MCF 10A (cell line): ENCODE results near the gene GJD2. TPM values are rescaled to one million over a fixed set of nuclear protein-coding genes. Genes with fewer than 3 reads are reported as not detected.

Source experiments
- BruUV-seq: library from RNA; stranded (reverse); fragments of 400-500 nt; replicated peaks from 2 replicates; lab custom pipeline; 2021; lab: Mats Ljungman, UMichigan
- CTCF ChIA-PET: fragments of 300-600 bp; sonication (Branson Sonifier 250); formaldehyde crosslinking; extraction: SDS; loops from one replicate; lab custom pipeline; 2021; ENCODE audit warnings: antibody characterized with exemption, inconsistent platforms; lab: Yijun Ruan, JAX
- POLR2A ChIA-PET: fragments of 300-600, 350-650 bp; sonication (Branson Sonifier 250); formaldehyde crosslinking; extraction: SDS; loops from one replicate; lab custom pipeline; 2020; ENCODE audit warnings: antibody characterized with exemption, inconsistent platforms; lab: Yijun Ruan, JAX
- DNase-seq: peaks from one replicate; pipeline ENCODE4 v3.0.0-alpha.2; 2018; ENCODE audit not compliant: unreplicated experiment
- H3K27ac Mint-ChIP-seq: one replicate; pipeline ENCODE4 v1.8.0; 2022; ENCODE audit warnings: mild to moderate bottlenecking, low read depth, mixed read lengths; ENCODE audit not compliant: unreplicated experiment
- H3K27me3 Mint-ChIP-seq: one replicate; pipeline ENCODE4 v1.8.0; 2022; ENCODE audit warnings: mixed read lengths; ENCODE audit not compliant: insufficient read depth, unreplicated experiment
- H3K36me3 Mint-ChIP-seq: one replicate; pipeline ENCODE4 v1.8.0; 2022; ENCODE audit warnings: mild to moderate bottlenecking, moderate library complexity, mixed read lengths; ENCODE audit not compliant: insufficient read depth, unreplicated experiment
- H3K4me1 Mint-ChIP-seq: one replicate; pipeline ENCODE4 v1.8.0; 2022; ENCODE audit warnings: mixed read lengths; ENCODE audit not compliant: insufficient read depth, unreplicated experiment
- H3K4me3 Mint-ChIP-seq: one replicate; pipeline ENCODE4 v1.8.0; 2022; ENCODE audit warnings: mild to moderate bottlenecking, moderate library complexity, mixed read lengths; ENCODE audit not compliant: unreplicated experiment
- H3K9me3 Mint-ChIP-seq: one replicate; pipeline ENCODE4 v1.8.0; 2022; ENCODE audit warnings: mixed read lengths; ENCODE audit not compliant: unreplicated experiment
- intact Hi-C: fragments of 100-400 bp; cut with micrococcal nuclease; formaldehyde crosslinking; loops from 2 replicates; pipeline ENCODE4 v1.14.1; 2022
- total RNA-seq: library from RNA; stranded (reverse); gene quantifications from 2 replicates; pipeline ENCODE4 v1.2.3, GENCODE V29; 2022
- TF ChIP-seq, protein P1 (sequence below): fragments of 200-600 bp; IDR thresholded peaks from one replicate; pipeline ENCODE4 v1.8.0; 2022; ENCODE audit warnings: antibody characterized with exemption, mild to moderate bottlenecking; ENCODE audit not compliant: unreplicated experiment

GJD2 gene
- total RNA-seq, 1 experiment from 2014 or later: not detected

GRCh38 chr15:34759992-34760391 lies 5.2 kb upstream of the GJD2 start:
- intact Hi-C loops: no loop called here
- CTCF ChIA-PET: interaction anchor here (0.8 kb wide), 1 partner anchor 24 kb away, joined by 3 read pairs; no protein-coding TSS in a partner anchor

GRCh38 chr15:34759347-34759746 lies 4.5 kb upstream of the GJD2 start:
- Mint-ChIP-seq H3K4me3 (no peak overlapping the region), H3K27me3 (peaks cover 98% of the 10 kb centered on the region), H3K4me1 (no peaks in the 10 kb centered on the region), H3K9me3 (no peaks in the 10 kb centered on the region), H3K36me3 (no peaks in the 10 kb centered on the region), H3K27ac (no peak overlapping the region)
- BruUV-seq: no TSS peak
- intact Hi-C loops: no loop called here
- POLR2A ChIA-PET: interaction anchor here (0.5 to 1.2 kb wide), 2 partner anchors 37 to 638 kb away, joined by 3 read pairs; no protein-coding TSS in a partner anchor
- TF ChIP-seq, protein P1, sequence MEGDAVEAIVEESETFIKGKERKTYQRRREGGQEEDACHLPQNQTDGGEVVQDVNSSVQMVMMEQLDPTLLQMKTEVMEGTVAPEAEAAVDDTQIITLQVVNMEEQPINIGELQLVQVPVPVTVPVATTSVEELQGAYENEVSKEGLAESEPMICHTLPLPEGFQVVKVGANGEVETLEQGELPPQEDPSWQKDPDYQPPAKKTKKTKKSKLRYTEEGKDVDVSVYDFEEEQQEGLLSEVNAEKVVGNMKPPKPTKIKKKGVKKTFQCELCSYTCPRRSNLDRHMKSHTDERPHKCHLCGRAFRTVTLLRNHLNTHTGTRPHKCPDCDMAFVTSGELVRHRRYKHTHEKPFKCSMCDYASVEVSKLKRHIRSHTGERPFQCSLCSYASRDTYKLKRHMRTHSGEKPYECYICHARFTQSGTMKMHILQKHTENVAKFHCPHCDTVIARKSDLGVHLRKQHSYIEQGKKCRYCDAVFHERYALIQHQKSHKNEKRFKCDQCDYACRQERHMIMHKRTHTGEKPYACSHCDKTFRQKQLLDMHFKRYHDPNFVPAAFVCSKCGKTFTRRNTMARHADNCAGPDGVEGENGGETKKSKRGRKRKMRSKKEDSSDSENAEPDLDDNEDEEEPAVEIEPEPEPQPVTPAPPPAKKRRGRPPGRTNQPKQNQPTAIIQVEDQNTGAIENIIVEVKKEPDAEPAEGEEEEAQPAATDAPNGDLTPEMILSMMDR: no peak
- DNase-seq: no peak
- CTCF ChIA-PET: no interaction called here

More at GRCh38 chr15:34759992-34760391, 5.2 kb upstream of the GJD2 start:
- Mint-ChIP-seq H3K27me3 (peaks cover 94% of the 10 kb centered on the region), H3K27ac (no peak overlapping the region), H3K4me3 (no peak overlapping the region), H3K9me3 (no peaks in the 10 kb centered on the region), H3K36me3 (no peaks in the 10 kb centered on the region), H3K4me1 (no peaks in the 10 kb centered on the region)
- no TSS peak for BruUV-seq
- POLR2A ChIA-PET: interaction anchor here (1.2 kb wide), 1 partner anchor 36 kb away, joined by 3 read pairs; no protein-coding TSS in a partner anchor
- no peak for DNase-seq
- TF ChIP-seq, protein P1: no peak

- POLR2A ChIA-PET: no interaction called here
Observed at GRCh38 chr15:34757262-34757661, 2.5 kb upstream of the GJD2 start.

DNA sequence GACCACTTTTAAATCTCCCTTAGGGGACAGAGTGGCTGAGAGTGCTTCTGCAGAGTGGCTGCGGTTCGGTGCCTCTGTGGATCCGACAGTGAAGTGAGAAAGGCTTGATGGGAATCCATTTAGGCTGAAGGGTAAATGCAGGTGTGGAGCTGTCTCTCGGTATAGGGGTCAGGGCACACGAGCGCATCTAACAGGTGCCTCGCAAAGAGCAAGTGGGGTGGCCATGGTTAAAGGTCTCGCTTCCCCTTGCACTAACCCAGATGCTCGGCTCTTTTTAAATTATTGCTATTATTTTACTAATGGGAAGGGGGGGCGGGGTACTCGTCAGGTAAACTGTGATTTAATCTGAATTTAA lies 598 bp upstream of the GJD2 start:
- Mint-ChIP-seq H3K4me1 (no peaks in the 10 kb centered on the region), H3K4me3 (no peak overlapping the region), H3K27ac (no peak overlapping the region), H3K36me3 (no peaks in the 10 kb centered on the region), H3K27me3 (peaks cover 78% of the 10 kb centered on the region), H3K9me3 (no peaks in the 10 kb centered on the region)
- intact Hi-C loops: no loop called here
- CTCF ChIA-PET: no interaction called here
- BruUV-seq: no TSS peak
- POLR2A ChIA-PET: no interaction called here
- DNase-seq: no peak
- TF ChIP-seq, protein P1: no peak

More at GRCh38 chr15:34757262-34757661, 2.5 kb upstream of the GJD2 start:
- Mint-ChIP-seq H3K27ac (no peak overlapping the region), H3K4me3 (no peak overlapping the region), H3K9me3 (no peaks in the 10 kb centered on the region), H3K36me3 (no peaks in the 10 kb centered on the region), H3K4me1 (no peaks in the 10 kb centered on the region), H3K27me3 (peaks cover 87% of the 10 kb centered on the region)
- DNase-seq: no peak
- intact Hi-C loops: no loop called here
- TF ChIP-seq, protein P1: no peak
- no TSS peak for BruUV-seq
- CTCF ChIA-PET: interaction anchor here (1.0 kb wide), 1 partner anchor 163 kb away, joined by 3 read pairs; no protein-coding TSS in a partner anchor
